Fibroblast of lung (primary cell): ENCODE data around the gene COL1A1.

Experiments
- EZH2 ChIP-seq: IDR thresholded peaks from 2 replicates; pipeline ENCODE4 v1.5.1; 2012; ENCODE audit warnings: low read length, control low read depth, mild to moderate bottlenecking; ENCODE audit errors: missing control alignments
- TF ChIP-seq, protein P1 (sequence below), 2 donors: IDR thresholded peaks in 1 of 2; conservative IDR thresholded peaks in 1 of 2; 1 replicate in 1 of 2; 2 replicates in 1 of 2; pipeline ENCODE4 v1.5.1; 2011 to 2012; ENCODE audit warnings: low read length in 2 of 2, control low read depth in 1 of 2, inconsistent platforms in 1 of 2, low read depth in 1 of 2, mild to moderate bottlenecking in 1 of 2

GRCh38 chr17:50220811-50221210 is 19.4 kb upstream of the COL1A1 start:
- no peak for TF ChIP-seq EZH2
- TF ChIP-seq, protein P1, sequence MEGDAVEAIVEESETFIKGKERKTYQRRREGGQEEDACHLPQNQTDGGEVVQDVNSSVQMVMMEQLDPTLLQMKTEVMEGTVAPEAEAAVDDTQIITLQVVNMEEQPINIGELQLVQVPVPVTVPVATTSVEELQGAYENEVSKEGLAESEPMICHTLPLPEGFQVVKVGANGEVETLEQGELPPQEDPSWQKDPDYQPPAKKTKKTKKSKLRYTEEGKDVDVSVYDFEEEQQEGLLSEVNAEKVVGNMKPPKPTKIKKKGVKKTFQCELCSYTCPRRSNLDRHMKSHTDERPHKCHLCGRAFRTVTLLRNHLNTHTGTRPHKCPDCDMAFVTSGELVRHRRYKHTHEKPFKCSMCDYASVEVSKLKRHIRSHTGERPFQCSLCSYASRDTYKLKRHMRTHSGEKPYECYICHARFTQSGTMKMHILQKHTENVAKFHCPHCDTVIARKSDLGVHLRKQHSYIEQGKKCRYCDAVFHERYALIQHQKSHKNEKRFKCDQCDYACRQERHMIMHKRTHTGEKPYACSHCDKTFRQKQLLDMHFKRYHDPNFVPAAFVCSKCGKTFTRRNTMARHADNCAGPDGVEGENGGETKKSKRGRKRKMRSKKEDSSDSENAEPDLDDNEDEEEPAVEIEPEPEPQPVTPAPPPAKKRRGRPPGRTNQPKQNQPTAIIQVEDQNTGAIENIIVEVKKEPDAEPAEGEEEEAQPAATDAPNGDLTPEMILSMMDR (conservative IDR thresholded peaks at IDR 0.05 in 1 of 2, IDR thresholded peaks at IDR 0.05 in 1 of 2; ENCODE audit: low read depth in 1 of 2, low read length in 2 of 2), result no peak
